GM12891 (cell line): Measurements from ENCODE around the gene LIG3.

Experiments used
- PAX5 ChIP-seq: IDR thresholded peaks from 2 replicates; pipeline ENCODE4 v1.6.1; 2011; ENCODE audit warnings: low read length, moderate library complexity, mild to moderate bottlenecking; ENCODE audit not compliant: insufficient read depth, severe bottlenecking
- POLR2AphosphoS5 ChIP-seq: IDR thresholded peaks from 2 replicates; pipeline ENCODE4 v1.6.1; 2011; ENCODE audit warnings: low read depth, low read length, control low read depth

DNA sequence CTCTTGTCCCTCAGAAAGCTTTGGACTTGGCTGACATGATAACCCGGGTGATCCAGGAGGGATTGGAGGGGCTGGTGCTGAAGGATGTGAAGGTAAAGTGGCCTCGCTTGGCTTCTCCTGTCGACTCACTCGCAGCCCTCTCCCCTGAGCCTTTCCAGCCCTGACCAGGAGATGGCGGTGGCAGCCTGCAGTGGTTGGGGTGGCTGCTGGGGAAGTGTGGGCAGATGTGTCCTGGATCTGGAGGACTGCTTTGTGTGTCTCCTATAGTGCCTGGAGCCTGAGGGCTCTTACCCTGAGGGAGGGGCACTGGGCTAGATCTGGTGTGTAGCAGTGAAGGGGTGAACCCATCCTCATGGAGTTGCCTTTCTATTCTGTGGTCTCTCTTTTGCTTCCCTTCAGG lies 17.9 kb downstream of the LIG3 start:
- no peak for TF ChIP-seq PAX5
- TF ChIP-seq POLR2AphosphoS5: no peak
